Measurements from ENCODE around the gene TMEM203. TPM values are rescaled to one million over a fixed set of nuclear protein-coding genes. Genes with fewer than 3 reads are reported as not detected.

The TMEM203 gene
- total and polyA plus RNA-seq, 9 donors: 29.2 to 40.8 (median 37.5) TPM

DNA sequence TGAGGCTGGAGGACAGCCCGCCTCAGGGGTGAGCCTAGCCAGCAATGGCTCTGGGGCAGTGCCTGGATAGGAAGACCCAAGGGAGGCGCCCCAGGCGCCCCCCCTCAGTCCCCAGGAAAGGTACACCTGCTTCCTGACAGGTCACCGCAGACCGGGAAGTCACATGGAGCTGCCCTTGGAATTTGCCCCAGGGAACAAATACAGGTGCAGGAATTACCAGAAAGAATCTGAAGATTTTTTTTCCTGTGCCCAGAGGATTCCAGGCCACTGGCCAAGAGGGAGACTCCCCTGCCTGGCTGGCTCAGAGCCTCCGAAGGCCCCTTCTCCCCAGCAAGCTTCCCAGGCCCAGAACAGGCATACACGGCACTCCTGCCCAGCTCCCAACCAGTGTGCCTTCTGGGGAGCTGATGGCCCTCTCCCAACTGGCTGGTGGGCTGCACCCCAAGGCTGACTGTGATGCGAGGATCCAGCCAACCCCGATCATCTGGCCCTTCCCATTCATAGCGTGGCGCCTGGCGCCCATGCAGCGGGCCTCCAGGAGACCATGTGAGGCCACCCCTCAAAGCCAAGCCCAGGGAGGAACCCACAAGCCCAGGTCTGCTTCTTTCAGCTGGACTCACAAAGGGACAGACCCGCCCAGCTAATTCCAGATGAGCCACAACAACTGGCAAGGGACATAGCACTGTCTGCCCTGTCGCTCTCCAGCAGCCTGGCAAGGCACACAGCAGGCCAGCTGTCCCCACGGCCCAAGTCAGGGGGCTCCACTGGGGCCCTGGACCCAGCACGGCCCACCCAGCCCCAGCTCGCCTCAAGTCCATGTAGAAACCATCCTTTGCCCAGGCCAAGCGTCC, 7.2 kb downstream of the TMEM203 start:
- Histone ChIP-seq H3K36me3 (no peaks in the 10 kb centered on the region), H3K27me3 (no peaks in the 10 kb centered on the region), H3K9me3 (no peaks in the 10 kb centered on the region), H3K27ac (no peak overlapping the region), H3K4me1 (ENCODE audit: insufficient read depth) (peaks cover 9% of the 10 kb centered on the region), H3K4me3 (no peak overlapping the region)
- whole genome bisulfite sequencing, 3 donors: 73 to 82% (median 79%) methylated on average over 12 to 19 of the region's 19 CpGs
- DNase-seq: no peak
- no peak for TF ChIP-seq POLR2A (IDR thresholded peaks at IDR 0.05)
- TF ChIP-seq, protein P1, sequence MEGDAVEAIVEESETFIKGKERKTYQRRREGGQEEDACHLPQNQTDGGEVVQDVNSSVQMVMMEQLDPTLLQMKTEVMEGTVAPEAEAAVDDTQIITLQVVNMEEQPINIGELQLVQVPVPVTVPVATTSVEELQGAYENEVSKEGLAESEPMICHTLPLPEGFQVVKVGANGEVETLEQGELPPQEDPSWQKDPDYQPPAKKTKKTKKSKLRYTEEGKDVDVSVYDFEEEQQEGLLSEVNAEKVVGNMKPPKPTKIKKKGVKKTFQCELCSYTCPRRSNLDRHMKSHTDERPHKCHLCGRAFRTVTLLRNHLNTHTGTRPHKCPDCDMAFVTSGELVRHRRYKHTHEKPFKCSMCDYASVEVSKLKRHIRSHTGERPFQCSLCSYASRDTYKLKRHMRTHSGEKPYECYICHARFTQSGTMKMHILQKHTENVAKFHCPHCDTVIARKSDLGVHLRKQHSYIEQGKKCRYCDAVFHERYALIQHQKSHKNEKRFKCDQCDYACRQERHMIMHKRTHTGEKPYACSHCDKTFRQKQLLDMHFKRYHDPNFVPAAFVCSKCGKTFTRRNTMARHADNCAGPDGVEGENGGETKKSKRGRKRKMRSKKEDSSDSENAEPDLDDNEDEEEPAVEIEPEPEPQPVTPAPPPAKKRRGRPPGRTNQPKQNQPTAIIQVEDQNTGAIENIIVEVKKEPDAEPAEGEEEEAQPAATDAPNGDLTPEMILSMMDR (IDR thresholded peaks at IDR 0.05): no peak
- no peak for TF ChIP-seq EP300 (IDR thresholded peaks at IDR 0.05)
- intact Hi-C loops (cut with DNase I): no loop called here

DNA sequence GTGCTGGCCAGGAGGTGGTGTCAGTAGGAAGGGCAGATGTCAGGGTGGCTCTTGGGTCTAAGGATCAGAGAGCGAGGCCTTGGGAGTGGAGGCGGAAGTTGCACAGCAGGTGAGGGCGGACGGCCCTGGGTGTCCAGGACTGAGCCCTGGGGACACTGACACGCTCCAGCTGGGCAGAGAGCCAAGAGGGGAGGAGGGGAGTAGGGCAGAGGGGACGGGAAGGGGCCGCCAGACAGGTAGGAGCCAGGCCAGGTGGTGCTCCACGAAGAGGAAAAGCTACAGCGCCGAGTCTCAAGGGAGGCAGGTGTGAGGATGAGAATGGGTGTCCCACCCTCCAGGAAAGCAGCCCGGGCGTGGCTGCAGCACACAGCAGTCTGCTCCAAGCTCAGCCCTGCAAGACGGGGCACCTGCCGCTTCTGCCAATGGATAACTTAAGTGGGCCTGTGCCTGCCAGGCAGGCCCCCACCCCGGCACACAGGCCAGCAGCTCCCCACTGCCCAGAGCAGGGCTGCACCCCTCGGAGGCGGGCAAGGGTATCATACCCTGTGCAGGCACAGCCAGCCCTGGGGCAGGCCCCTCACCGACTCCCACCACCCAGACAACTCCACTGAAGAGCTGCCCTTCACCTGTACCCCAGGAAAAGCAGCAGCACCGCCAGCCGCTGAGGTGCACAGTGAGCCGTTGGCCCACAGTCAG, 9.8 kb downstream of the TMEM203 start:
- 83 to 87% (median 85%) methylated on average over 20 to 21 of the region's 21 CpGs for WGBS, 3 donors

DNA sequence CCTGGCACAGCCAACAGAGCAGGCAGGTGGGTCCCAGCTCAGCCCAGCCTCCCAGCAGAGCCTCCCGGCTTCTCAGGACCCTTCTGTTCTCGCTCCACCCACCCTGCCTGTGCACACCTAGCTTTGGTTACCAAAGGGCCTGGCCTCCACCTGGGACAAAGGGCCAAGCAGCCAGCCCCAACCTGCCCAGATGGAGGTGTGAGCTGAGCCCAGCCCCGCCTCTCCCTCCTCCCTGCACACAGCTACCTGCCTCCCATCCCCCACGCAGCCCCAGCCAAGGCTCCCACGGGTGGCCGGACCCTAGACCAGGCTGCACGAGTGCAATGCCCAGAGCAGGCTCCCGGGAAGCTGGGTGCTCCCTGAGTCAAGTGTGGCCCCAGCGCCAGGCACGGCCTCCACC, 10.5 kb downstream of the TMEM203 start:
- no peaks in the 10 kb centered on the region for H3K36me3 ChIP-seq
- WGBS, 3 donors: 77 to 81% (median 80%) methylated on average over 10 of the region's 10 CpGs
- H3K4me3 ChIP-seq: no peak overlapping the region
- H3K4me1 ChIP-seq (ENCODE audit: insufficient read depth): peaks cover 11% of the 10 kb centered on the region
- no peaks in the 10 kb centered on the region for H3K9me3 ChIP-seq
- intact Hi-C loops (cut with DNase I): no loop called here
- no peak overlapping the region for H3K27ac ChIP-seq
- TF ChIP-seq, protein P1 (IDR thresholded peaks at IDR 0.05): no peak
- no peak for TF ChIP-seq EP300 (IDR thresholded peaks at IDR 0.05)
- no peak for DNase-seq
- no peaks in the 10 kb centered on the region for H3K27me3 ChIP-seq

More for the DNA sequence above, 9.8 kb downstream of the TMEM203 start:
- no peak for DNase-seq
- peaks cover 9% of the 10 kb centered on the region for H3K4me1 ChIP-seq (ENCODE audit: insufficient read depth)
- H3K36me3 ChIP-seq: no peaks in the 10 kb centered on the region
- H3K4me3 ChIP-seq: no peak overlapping the region
- intact Hi-C loops (cut with DNase I): no loop called here
- no peaks in the 10 kb centered on the region for H3K9me3 ChIP-seq
- TF ChIP-seq POLR2A (IDR thresholded peaks at IDR 0.05) (no peak), EP300 (IDR thresholded peaks at IDR 0.05) (no peak)
- TF ChIP-seq, protein P1 (IDR thresholded peaks at IDR 0.05): no peak
- no peak overlapping the region for H3K27ac ChIP-seq
- no peaks in the 10 kb centered on the region for H3K27me3 ChIP-seq

DNA sequence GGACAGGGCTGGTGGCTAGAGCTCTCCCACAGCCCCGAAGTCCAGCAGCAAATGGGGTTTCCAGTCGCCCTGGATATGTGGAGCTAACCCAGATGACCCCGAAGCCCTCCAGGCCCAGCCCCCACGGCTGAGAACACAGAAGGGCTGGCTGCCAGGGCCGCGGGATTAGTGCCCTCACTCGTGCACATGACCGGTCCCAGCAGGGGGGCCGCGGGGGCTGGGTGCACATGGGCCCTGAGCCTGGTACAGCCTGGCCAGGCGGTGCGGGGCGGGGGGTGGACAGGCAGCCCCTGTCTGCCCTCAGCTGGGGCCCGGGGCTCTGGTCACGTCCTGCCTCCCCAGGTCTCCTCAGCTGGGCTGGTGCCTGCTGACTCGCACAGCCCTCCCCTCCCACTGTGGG, 11.1 kb downstream of the TMEM203 start:
- Histone ChIP-seq H3K27me3 (no peaks in the 10 kb centered on the region), H3K36me3 (no peaks in the 10 kb centered on the region), H3K4me3 (no peak overlapping the region), H3K4me1 (ENCODE audit: insufficient read depth) (peaks cover 13% of the 10 kb centered on the region), H3K27ac (no peak overlapping the region), H3K9me3 (no peaks in the 10 kb centered on the region)
- intact Hi-C loops (cut with DNase I): no loop called here
- TF ChIP-seq POLR2A (IDR thresholded peaks at IDR 0.05): no peak
- TF ChIP-seq, protein P1 (IDR thresholded peaks at IDR 0.05): no peak
- no peak for TF ChIP-seq EP300 (IDR thresholded peaks at IDR 0.05)
- WGBS, 3 donors: 65 to 67% (median 66%) methylated on average over 14 to 16 of the region's 16 CpGs
- no peak for DNase-seq

Data from ovary (tissue), 9 donors.